ENCODE results near the gene ZNF680. TPM values are rescaled to one million over a fixed set of nuclear protein-coding genes. Genes with fewer than 3 reads are reported as not detected.
A peak's percentile ranks its signal among the peaks of the same experiment; 100 is the strongest.

ZNF680 gene
- total and polyA plus RNA-seq, 2 of the 4 experiments (the other 2 are of a cell fraction): 1.5 to 3.9 TPM

- peak overlapping the region in 1 of 2 experiments; percentile 53; a peak in 1 of 4 replicates for H4K8ac ChIP-seq (ENCODE audit: low read depth in 2 of 2, low read length in 2 of 2)
- peak overlapping the region; percentile 29; the same call in 1 of the 2 replicates for H3K18ac ChIP-seq (ENCODE audit: low read depth, low read length)
- no peak overlapping the region for H2BK20ac ChIP-seq (ENCODE audit: low read depth, low read length)
- no TSS peak for BruUV-seq (replicated peaks)
- no peaks in the 10 kb centered on the region for H4K20me1 ChIP-seq (ENCODE audit: insufficient read depth, low read length)
- no peak overlapping the region for H4K91ac ChIP-seq (ENCODE audit: insufficient read depth, low read depth, low read length)
- in situ Hi-C loops (cut with MboI; ENCODE audit: low sequenced_read_pairs) (no loop called here), intact Hi-C loops (cut with micrococcal nuclease) (loop anchor here (10.0 kb wide), 1 partner anchor 106 kb away; the partner anchor contains the start of gene ZNF107), dilution Hi-C loops (cut with HindIII; ENCODE audit: low sequenced_read_pairs, unreplicated experiment) (no loop called here)
- H3K9me3 ChIP-seq (ENCODE audit: control insufficient read depth, insufficient read depth, low read length): no peaks in the 10 kb centered on the region
- H3K79me1 ChIP-seq (ENCODE audit: low read depth in 1 of 2, low read length in 2 of 2): peaks cover 5 to 12% of the 10 kb centered on the region in 2 experiments; a peak in 3 of 4 replicates
- no peak overlapping the region for H3K23ac ChIP-seq (ENCODE audit: low read depth, low read length)
- no peak overlapping the region for H3K14ac ChIP-seq (replicated peaks; ENCODE audit: low read depth, low read length)
- H3K4me1 ChIP-seq (ENCODE audit: control insufficient read depth, insufficient read depth, low read length): peaks cover 2% of the 10 kb centered on the region; the same call in 1 of the 2 replicates
- TF ChIP-seq NFE2L2 (IDR thresholded peaks at IDR 0.05; ENCODE audit: low read depth, low read length) (peak; percentile 84), FOS (IDR thresholded peaks at IDR 0.05; ENCODE audit: low read depth, low read length) (no peak)
- H3K27ac ChIP-seq (ENCODE audit: insufficient read depth, low read length): no peak overlapping the region
- no peak overlapping the region for H2AFZ ChIP-seq (replicated peaks; ENCODE audit: low read length, poor library complexity)
- H3K56ac ChIP-seq (ENCODE audit: extremely low read depth, insufficient read depth, low read length): no peak overlapping the region
- H2BK15ac ChIP-seq (ENCODE audit: low read depth, low read length): no peak overlapping the region
- peak overlapping the region; percentile 20 for H2BK5ac ChIP-seq (ENCODE audit: low read depth, low read length, poor library complexity, severe bottlenecking)
- POLR2A ChIA-PET (ENCODE audit: unreplicated experiment): no interaction called here
- 0 out of 2 replicates have a peak overlapping the region, but pooled peaks have one; percentile 4 for H4K5ac ChIP-seq (ENCODE audit: low read depth, low read length)
- H2AK5ac ChIP-seq (ENCODE audit: low read depth, low read length): no peak overlapping the region
- peaks cover 6% of the 10 kb centered on the region; the same call in 1 of the 2 replicates for H3K36me3 ChIP-seq (ENCODE audit: control insufficient read depth, insufficient read depth, low read length)
- no peaks in the 10 kb centered on the region for H3K9me1 ChIP-seq (ENCODE audit: insufficient read depth, low read length)
- no peak overlapping the region for H3K4ac ChIP-seq (ENCODE audit: low read depth, low read length)
- no peak overlapping the region for H3K9ac ChIP-seq (ENCODE audit: low read depth, low read length)
- CTCF ChIA-PET: no interaction called here
- no peak for DNase-seq
- WGBS, 2 experiments (ENCODE audit: extremely low coverage in 2 of 2, insufficient read length in 1 of 2): no CpG with 5 or more reads among the region's 5 CpGs
- no peak overlapping the region for H2BK120ac ChIP-seq (ENCODE audit: low read depth, low read length)
- H3K4me3 ChIP-seq (ENCODE audit: insufficient read depth, low read depth, low read length): no peak overlapping the region
- H3K27me3 ChIP-seq (ENCODE audit: control insufficient read depth, insufficient read depth, low read length): no peaks in the 10 kb centered on the region
- H2AK9ac ChIP-seq (replicated peaks; ENCODE audit: low read depth, low read length, poor library complexity): no peak overlapping the region
- ATAC-seq (ENCODE audit: low read depth): no peak
- no peak overlapping the region for H3K4me2 ChIP-seq (ENCODE audit: low read depth, low read length)
Observed at GRCh38 chr7:64559206-64559605, 3.7 kb downstream of the ZNF680 start.
